ENCODE data around the gene VASP. TPM values are rescaled to one million over a fixed set of nuclear protein-coding genes. Genes with fewer than 3 reads are reported as not detected.

Gene VASP
- total and polyA plus RNA-seq, 2 donors (not counting 1 experiment from before 2014, with no cell fraction given), result 79.5 to 108 TPM

GRCh38 chr19:45523642-45524256, 16.5 kb downstream of the VASP start:
- peaks cover 0 to 64% of the 10 kb centered on the region in 2 experiments for H3K36me3 ChIP-seq (replicated peaks in 1 of 2; ENCODE audit: control extremely low read depth in 1 of 2, control insufficient read depth in 1 of 2, extremely low read depth in 1 of 2, insufficient read depth in 2 of 2, low read length in 1 of 2)
- no peaks in the 10 kb centered on the region for H3K9me3 Mint-ChIP-seq (ENCODE audit: insufficient read depth)
- peak overlapping the region in 1 of 2 donors; percentile 39 for H3K27ac ChIP-seq (ENCODE audit: low read length in 2 of 2)
- H3K4me2 ChIP-seq (replicated peaks; ENCODE audit: low read depth, low read length, poor library complexity, severe bottlenecking), result no peak overlapping the region
- peaks cover 3% of the 10 kb centered on the region for H3K79me2 ChIP-seq (ENCODE audit: control insufficient read depth, insufficient read depth, low read length)
- DNase-seq (peak; percentile 91), ATAC-seq (ENCODE audit: low read depth) (peak; percentile 99)
- H3K4me1 ChIP-seq (ENCODE audit: control insufficient read depth in 2 of 2, insufficient read depth in 2 of 2, low read length in 2 of 2), result peaks cover 8 to 16% of the 10 kb centered on the region in 2 donors
- ChIA-PET POLR2A (no interaction called here), CTCF (interaction anchor here (1.0 to 1.4 kb wide), 5 partner anchors 9 to 169 kb away, joined by 3 to 7 read pairs (median 4); partner anchors contain the start of genes QPCTL and SNRPD2)
- H3K27me3 Mint-ChIP-seq, result no peaks in the 10 kb centered on the region
- intact Hi-C loops (cut with micrococcal nuclease), result loop anchor here (1.0 kb wide), 9 partner anchors 16 to 276 kb away; partner anchors contain the start of genes OPA3, PPM1N, QPCTL and VASP
- H2AFZ ChIP-seq (ENCODE audit: insufficient read depth, low read depth, low read length, poor library complexity, severe bottlenecking), result no peak overlapping the region
- TF ChIP-seq EZH2 (IDR thresholded peaks at IDR 0.05; ENCODE audit: borderline replicate concordance, insufficient read depth, low read depth, low read length, poor library complexity, severe bottlenecking) (no peak), CTCF (IDR thresholded peaks at IDR 0.05) (peak; percentile 89)
- peaks cover 39% of the 10 kb centered on the region for H4K20me1 ChIP-seq (ENCODE audit: control insufficient read depth, insufficient read depth, low read length, poor library complexity, severe bottlenecking)
- no peaks in the 10 kb centered on the region for H3K9me3 ChIP-seq (ENCODE audit: control extremely low read depth in 1 of 3, control insufficient read depth in 2 of 3, insufficient read depth in 1 of 3, low read length in 2 of 3)
- H3K4me1 Mint-ChIP-seq, result peaks cover 23% of the 10 kb centered on the region
- H3K9ac ChIP-seq (ENCODE audit: low read length), result no peak overlapping the region
- no peaks in the 10 kb centered on the region for H3K27me3 ChIP-seq (replicated peaks in 1 of 4; ENCODE audit: control extremely low read depth in 1 of 4, control insufficient read depth in 3 of 4, insufficient read depth in 4 of 4, low read length in 3 of 4)
- H3K27ac Mint-ChIP-seq, result peak overlapping the region; percentile 85
- H3K4me3 Mint-ChIP-seq, result no peak overlapping the region
- H3K4me3 ChIP-seq (ENCODE audit: control extremely low read depth in 1 of 5, extremely low read depth in 1 of 5, insufficient read depth in 1 of 5, low read depth in 2 of 5, low read length in 4 of 5), result no peak overlapping the region
- WGBS (ENCODE audit: insufficient coverage), result 94% methylated on average over 2 of the region's 9 CpGs

- no peak overlapping the region for H3K4me2 ChIP-seq (replicated peaks; ENCODE audit: low read depth, low read length, poor library complexity, severe bottlenecking)
- peaks cover 16 to 25% of the 10 kb centered on the region in 2 donors for H3K4me1 ChIP-seq (ENCODE audit: control insufficient read depth in 2 of 2, insufficient read depth in 2 of 2, low read length in 2 of 2)
- peaks cover 0 to 64% of the 10 kb centered on the region in 2 experiments for H3K36me3 ChIP-seq (replicated peaks in 1 of 2; ENCODE audit: control extremely low read depth in 1 of 2, control insufficient read depth in 1 of 2, extremely low read depth in 1 of 2, insufficient read depth in 2 of 2, low read length in 1 of 2)
- H3K9ac ChIP-seq (ENCODE audit: low read length), result no peak overlapping the region
- ATAC-seq (ENCODE audit: low read depth) (no peak), DNase-seq (no peak)
- no peak for TF ChIP-seq CTCF (IDR thresholded peaks at IDR 0.05)
- no peak for TF ChIP-seq EZH2 (IDR thresholded peaks at IDR 0.05; ENCODE audit: borderline replicate concordance, insufficient read depth, low read depth, low read length, poor library complexity, severe bottlenecking)
- CTCF ChIA-PET, result interaction anchor here (0.6 to 1.9 kb wide), 7 partner anchors 10 to 168 kb away, joined by 3 to 7 read pairs (median 4); partner anchors contain the start of genes QPCTL and SNRPD2
- Mint-ChIP-seq H3K27me3 (no peaks in the 10 kb centered on the region), H3K4me3 (no peak overlapping the region), H3K27ac (peak overlapping the region; percentile 46), H3K4me1 (peaks cover 28% of the 10 kb centered on the region), H3K9me3 (ENCODE audit: insufficient read depth) (no peaks in the 10 kb centered on the region)
- H4K20me1 ChIP-seq (ENCODE audit: control insufficient read depth, insufficient read depth, low read length, poor library complexity, severe bottlenecking), result peaks cover 39% of the 10 kb centered on the region
- no peaks in the 10 kb centered on the region for H3K9me3 ChIP-seq (ENCODE audit: control extremely low read depth in 1 of 3, control insufficient read depth in 2 of 3, insufficient read depth in 1 of 3, low read length in 2 of 3)
- H3K79me2 ChIP-seq (ENCODE audit: control insufficient read depth, insufficient read depth, low read length), result peaks cover 3% of the 10 kb centered on the region
- WGBS (ENCODE audit: insufficient coverage), result 100% methylated on average over 6 of the region's 15 CpGs
- no peak overlapping the region for H3K4me3 ChIP-seq (ENCODE audit: control extremely low read depth in 1 of 5, extremely low read depth in 1 of 5, insufficient read depth in 1 of 5, low read depth in 2 of 5, low read length in 4 of 5)
- H3K27me3 ChIP-seq (replicated peaks in 1 of 4; ENCODE audit: control extremely low read depth in 1 of 4, control insufficient read depth in 3 of 4, insufficient read depth in 4 of 4, low read length in 3 of 4), result no peaks in the 10 kb centered on the region
- POLR2A ChIA-PET, result interaction anchor here (0.7 to 1.6 kb wide), 2 partner anchors 33 to 117 kb away, joined by 3 to 5 read pairs; no protein-coding TSS in a partner anchor
- H3K27ac ChIP-seq (ENCODE audit: low read length in 2 of 2), result peak overlapping the region in 1 of 2 donors; percentile 39
- H2AFZ ChIP-seq (ENCODE audit: insufficient read depth, low read depth, low read length, poor library complexity, severe bottlenecking), result no peak overlapping the region
- intact Hi-C loops (cut with micrococcal nuclease), result no loop called here
Observed at GRCh38 chr19:45524575-45525129, 17.4 kb downstream of the VASP start.
